RPMI8226 (cell line): ENCODE measurements around the gene ALPP.
"Not testable (repeated sequence)": the region's sequence is repeated elsewhere in the genome, so short reads cannot be mapped to it uniquely, and the experiment has no call there.

Experiments used
- DNase-seq: peaks from one replicate; pipeline ENCODE4 v3.0.0-alpha.2; 2015

The ALPP gene

DNA sequence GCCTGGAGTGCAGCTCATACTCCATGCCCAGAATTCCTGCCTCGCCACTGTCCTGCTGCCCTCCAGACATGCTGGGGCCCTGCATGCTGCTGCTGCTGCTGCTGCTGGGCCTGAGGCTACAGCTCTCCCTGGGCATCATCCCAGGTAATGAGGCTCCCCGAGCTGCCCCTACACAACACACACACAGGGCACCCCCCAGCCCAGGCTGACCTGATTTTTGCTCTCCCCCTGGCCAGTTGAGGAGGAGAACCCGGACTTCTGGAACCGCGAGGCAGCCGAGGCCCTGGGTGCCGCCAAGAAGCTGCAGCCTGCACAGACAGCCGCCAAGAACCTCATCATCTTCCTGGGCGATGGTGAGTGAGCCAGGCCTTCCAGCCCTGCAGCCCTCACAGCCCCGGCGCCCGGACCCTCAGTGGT, at the start of gene ALPP:
Gene ALPP, plus strand, starts transcription at position 17 of the 417 bp plus-strand sequence. Its CDS starts 52 bp downstream, at position 69.
- DNase-seq: not testable (repeated sequence)

DNA sequence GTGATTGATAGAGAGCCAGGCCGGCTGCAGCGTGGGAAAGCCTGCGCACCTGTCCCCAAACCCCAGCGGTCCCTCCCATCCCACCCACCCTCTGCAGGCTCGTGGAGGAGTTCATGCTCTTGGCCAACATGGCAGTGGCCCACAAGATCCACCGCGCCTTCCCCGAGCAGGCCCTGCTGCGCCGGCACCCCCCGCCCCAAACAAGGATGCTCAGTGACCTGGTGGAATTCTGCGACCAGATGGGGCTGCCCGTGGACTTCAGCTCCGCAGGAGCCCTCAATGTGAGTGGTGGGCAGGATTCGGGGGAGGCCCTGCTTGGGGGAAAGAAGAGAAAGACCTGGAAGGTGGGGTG, 48.9 kb upstream of the ALPP start:
- DNase-seq: no peak

DNA sequence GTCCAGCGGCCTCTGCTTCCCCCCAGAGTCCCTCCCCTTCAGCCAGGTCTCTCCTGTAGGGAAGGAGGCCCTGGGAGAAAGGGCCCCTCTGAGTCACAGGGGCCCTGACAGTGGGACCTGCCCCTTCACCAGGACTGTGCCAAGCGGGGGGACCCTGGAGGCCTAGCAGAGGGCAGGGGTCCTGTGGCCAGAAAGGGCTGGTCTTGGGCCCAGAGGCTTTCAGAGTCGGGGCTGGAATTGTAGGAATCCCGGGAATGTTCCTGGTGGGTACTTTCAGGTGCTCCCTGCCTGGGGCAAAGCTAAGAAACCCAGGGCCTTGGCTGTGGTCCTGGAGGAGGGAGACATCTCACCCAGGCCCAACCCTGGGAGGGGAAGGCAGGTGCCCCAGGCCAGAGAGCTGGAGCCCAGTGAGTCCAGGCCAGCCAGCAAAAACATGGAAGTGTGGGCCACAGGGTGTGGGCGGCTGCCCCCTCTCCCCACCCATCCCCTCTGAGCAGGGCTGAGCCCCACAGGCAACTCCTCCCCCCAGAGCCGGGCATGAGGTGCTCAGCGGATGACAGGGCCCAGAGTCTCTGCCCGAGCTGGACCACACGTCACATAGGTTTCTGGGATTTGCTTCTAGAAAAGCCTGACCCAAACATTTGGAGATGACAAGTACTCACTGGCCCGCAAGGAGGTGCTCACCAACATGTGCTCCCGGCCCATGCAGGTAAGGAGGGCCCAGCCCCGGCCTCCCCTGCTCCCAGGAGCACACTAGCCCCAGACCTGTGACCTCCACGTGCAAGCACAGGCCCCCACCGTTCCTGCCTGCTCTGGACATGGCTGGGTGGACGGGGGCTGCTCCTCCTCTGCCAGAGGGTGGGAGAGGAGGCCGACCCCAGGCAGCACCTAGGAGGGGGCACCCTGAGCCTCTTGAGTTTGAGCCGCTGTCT, 48.2 kb upstream of the ALPP start:
- no peak for DNase-seq

DNA sequence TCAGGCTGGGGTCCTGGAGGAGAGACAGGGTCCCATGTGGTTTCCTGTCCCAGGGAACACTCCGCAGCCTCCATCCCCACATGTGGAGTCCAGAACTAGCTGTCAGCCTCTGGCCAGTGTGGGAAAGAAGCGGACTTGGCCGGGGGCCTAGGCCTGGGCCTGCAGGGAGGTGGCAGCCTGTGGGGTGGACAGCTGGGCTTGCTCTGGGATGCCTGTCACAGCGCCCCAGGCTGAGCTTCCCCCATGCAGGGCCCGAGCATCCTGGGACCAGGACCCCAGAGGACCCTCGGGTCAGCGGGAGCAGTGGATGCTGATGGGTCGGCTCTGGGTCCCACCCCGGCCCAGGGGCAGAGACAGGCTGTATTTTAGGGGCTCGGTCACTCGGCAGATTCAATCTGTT, 47.5 kb upstream of the ALPP start:
- not testable (repeated sequence) for DNase-seq

DNA sequence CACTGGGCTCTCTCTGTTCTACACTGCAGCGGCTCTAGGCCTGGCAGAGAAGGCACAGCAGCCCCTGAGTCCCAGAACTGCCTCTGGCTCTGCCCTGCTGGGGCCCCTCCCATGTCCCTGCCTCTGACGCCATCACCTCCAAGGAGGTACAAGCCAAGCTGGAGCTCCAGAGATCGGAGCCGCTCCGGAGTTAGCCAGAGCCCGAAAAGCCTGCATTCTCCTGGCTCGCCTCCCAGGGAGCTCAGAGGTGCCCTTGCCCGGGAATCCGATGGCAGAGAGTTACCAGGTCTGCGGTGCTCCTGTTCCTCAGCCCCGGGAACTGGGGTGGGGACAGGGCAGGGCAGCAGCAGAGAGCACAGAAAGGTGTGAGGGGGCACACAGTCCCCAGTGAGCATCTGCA, 46.9 kb upstream of the ALPP start:
- not testable (repeated sequence) for DNase-seq

DNA sequence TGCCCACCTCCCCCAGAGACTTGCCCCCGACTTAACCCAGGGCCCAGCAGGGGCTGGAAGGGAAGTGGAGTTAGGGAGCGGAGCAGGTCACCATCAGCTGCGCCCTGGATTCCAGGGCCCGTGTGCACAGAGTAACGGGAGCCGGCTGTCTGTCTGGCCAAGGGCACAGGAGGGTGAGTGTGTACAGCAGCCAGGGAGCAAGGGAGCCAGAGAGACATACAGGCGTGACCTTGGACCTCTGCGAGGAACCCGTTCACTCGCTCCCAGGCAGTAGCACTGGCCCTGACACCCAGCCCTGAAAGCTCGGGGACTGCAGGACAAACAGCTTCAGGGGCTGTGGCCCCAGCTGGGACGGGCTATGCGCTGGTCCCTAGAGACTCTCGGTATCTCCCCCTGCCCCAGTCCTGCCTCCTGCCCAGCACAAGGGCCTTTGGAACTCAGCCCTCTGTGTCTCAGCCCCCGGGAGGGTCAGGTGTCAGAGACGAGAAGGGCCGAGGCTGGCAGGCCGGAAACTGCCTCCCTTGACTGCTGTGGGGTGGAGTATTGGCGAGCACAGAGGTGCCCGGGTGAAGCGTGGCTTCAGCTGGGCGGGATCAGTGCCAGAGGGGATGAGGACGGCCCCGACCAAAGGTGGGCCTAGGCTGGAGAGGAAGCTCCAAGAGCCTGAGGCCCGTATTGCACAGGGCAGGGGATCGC, 46.2 kb upstream of the ALPP start:
- DNase-seq: not testable (repeated sequence)

DNA sequence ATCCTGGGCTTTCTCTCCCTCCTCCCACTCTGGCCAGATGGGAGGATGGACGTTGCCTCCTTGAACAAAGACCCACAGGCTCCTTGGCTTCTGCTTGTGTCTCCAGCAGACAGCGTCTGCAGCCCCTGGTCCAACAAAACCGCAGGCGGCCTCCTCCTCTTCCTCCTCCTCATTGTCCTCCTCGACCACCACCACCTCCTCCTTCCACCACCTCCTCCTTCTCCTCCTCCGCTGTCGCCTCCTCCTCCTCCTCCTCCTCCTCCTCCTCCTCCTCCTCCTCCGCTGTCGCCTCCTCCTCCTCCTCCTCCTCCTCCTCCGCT, 45.7 kb upstream of the ALPP start:
- DNase-seq: no peak

DNA sequence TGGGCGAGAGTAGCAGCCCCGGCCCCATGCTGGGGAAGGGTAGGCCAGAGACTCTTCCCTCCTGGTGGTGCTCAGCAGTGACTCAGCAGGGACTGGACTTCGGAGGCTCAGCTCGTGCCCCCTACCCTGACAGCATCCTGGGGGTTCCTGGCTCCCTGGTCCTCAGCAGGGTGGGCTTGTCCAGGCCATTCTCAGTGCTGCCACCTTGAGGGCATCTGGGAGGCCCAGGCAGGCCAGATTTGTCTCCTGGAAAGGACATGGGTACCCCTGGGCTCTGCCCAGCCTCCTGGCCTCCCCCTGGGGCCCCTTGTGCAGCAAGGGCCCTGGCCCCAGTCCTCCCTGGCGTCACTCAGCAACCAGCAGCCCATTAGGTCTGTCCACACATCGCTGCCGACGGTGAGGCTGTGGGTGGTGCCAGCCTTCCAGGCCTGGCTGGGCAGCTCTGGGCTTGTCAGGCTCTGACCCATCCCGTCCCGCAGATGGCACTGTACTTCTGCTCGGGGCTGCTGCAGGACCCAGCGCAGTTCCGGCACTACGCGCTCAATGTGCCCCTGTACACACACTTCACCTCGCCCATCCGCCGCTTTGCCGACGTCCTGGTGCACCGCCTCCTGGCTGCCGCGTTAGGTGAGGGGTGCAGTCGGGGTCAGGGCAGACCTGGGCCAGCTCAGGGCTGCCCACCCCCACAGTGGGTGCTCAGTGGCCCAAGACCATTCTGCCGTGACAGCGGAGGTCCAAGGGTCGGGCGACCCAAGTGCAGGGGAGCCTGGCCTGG, 45.0 kb upstream of the ALPP start:
- no peak for DNase-seq

DNA sequence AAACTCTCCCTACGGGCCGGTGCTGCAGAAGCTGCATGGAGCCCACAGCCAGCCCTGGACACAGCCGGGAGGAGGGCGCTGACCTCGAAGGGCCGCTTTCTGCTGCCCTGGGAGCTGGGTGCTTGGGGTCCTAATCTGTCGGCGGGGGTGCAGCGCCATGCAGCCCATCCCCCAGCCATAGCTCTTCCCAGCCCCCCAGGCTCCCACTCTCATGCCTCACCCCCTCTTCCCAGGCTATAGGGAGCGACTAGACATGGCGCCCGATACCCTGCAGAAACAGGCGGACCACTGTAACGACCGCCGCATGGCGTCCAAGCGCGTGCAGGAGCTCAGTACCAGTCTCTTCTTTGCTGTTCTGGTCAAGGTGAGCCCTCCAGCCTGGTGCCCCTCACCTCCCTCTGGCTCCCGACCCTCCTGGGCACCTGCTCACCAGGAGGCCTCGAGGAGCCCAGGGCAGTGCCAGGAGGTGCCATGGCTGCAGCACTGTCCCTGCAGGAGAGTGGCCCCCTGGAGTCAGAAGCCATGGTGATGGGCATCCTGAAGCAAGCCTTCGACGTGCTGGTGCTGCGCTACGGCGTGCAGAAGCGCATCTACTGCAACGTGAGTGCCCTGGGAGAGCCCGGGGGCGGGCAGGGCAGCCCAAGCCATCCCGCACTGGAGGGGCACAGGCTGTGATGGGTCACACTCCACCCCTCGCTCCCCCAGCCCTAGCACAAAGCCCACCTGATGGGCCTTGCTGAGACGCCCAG, 44.2 kb upstream of the ALPP start:
- DNase-seq: not testable (repeated sequence)

DNA sequence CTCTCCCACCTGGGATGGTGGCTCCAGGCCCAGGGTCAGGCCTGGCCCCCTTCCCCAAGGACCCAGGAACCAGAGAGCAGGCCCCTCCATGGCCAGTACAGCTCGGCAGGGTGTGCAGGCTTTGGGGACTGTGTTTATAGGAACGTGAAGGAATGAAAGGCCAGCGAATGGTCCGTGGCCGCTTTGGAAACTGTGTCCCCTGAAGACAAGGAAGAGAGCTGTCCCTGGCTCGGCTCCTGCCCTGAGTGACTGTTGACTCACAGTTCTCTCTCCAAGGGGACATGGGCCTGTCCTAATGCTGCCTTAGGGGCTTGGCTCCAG, 43.7 kb upstream of the ALPP start:
- DNase-seq: not testable (repeated sequence)

DNA sequence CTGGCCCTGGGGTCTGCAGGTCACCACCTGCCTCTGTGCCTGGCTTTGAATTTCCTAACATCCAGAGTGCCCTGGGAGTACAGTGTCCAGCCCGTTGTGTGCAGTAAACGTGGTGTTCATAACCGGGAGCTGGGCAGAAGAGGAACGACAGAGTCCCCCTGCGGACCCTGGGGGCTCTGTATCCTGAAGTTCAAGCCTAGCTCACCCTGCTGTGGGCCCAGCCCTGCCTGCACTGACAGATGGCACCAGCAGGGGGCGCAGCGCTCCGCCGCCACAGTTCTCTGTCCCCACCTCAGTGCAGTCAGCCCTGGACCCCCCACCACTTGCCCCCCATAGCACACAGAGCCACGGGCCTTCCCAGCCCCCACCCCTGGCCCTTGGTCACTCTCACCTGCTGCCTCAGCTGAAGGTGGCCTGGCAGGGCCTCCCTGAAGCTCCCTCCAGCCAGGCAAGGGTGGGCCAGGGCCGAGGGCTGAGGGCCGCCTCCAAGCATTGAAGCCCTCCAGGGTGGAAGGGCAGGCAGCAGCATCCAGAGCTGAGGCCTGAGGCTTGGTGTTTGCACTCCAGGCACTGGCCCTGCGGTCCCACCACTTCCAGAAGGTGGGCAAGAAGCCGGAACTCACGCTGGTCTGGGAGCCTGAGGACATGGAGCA, 43.2 kb upstream of the ALPP start:
- not testable (repeated sequence) for DNase-seq

DNA sequence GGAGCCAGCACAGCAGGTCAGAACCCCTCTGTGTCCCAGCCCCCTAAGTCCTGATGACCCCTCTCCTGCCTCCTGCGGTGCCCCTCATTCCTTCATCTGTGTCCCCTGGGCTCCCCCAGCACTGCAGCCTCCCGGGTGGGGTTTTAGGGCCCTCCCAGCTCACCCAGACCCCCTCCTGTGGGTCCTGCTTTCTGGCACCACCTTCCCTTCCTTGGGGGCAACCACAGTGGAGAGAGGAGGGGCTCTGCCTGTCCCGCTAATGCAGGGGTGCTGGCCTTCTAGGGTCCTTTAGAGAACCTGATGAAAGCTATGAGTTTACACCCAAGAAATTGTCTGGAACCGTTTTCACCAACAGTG, 42.7 kb upstream of the ALPP start:
- DNase-seq: no peak

DNA sequence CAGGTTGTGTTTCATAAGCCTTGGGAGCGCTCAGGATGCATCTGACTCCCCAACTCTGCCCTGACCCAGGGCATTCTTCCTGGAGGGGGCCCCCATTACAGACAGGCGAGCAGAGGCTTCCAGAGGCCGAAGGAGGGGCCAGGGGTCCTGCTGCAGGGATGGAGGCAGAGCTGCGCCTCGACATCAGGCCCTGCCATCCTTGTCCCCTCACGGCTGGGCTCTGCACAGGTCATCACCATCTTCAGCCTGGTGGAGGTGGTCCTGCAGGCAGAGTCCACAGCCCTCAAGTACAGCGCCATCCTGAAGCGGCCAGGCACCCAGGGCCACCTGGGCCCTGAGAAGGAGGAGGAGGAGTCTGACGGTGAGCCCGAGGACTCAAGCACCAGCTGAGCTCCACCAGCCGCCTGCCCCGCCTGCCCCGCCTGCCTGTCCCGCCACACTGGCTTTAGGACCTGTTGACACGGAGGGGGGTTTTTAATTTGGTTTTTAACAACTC, 42.3 kb upstream of the ALPP start:
- no peak for DNase-seq

DNA sequence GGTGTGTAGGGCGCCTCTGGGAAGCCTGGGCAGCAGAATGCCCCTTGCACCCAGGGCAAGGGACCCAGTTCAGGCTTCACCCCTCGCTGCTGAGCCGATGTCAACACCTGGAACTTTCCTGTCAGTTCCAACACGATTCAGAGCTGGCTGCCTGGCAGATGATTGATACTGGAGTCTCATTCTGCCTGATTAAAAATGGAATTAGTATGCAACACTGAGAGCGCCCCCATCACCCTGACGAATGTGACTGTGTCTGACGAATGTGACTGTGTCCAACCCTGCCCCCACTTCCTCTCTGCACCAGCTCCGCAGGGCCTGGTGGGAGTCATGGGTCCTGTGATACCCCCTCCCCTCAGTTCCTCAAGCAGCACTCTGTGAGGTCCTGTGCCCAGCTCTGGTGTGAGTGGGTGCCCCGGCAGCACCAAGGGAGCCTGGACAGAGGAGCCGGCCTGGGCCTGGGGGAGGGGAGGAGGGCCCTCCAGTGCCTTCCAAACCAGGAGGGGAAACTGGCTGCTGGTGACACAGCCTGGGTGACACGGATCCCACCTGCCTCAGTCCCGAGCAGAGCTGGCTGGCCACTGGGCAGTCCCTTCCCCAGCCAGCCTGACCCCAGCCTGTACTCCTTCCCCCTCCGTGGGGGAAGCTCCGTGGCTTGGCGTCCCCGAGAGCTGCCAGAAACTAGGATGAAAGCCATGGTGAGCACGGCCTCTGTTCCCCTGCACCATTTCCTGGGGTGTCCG, 41.4 kb upstream of the ALPP start:
- DNase-seq: no peak

DNA sequence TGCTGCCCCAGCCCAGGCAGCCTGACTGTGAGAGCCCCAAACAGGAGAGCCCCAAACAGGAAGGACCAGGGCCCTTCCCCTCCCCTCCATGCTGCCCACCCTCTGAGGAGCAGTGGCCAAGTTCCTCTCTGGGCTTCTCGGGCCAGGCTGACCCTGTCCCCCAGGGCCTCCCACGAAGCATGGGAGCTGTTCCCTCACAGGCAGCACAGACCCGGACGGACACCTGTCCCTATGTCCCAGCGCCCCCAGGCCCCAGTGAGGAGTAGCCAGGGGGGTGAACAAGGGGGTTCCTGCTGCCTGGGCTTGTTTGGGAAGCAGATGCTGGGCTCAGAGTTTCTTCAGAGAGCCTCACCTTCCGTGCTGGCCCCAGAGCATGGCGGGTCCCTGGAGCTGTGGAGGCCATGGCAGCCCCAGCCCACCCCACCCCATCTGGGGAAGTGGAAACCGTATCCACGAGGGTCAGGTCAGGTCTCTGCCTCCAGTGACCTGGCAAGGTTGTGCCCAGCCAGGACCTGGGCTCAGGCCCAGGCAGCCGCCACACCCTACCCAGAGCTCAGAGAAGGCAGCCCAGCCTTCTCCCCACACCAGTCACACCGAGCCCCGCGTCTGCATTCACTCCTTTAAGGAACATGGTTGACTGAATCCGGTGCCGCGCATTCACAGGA, 40.3 kb upstream of the ALPP start:
- not testable (repeated sequence) for DNase-seq

DNA sequence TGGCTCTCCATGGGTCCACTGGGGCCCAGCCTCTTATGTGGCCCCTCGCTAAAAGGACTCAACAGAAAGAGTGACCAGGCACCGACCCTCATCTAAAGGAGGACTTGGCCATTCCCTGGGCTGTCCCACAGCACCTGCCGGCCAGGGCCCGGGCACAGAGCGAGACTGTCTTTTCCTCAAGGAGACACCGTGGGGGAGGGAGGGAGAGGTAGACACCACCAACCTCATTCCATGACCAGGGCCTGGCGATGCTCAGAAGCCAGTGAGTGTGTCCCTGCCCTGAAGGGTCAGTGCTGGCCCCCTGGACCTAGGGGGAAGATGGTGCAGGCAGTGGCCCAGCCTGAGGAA, 39.8 kb upstream of the ALPP start:
- DNase-seq: no peak

DNA sequence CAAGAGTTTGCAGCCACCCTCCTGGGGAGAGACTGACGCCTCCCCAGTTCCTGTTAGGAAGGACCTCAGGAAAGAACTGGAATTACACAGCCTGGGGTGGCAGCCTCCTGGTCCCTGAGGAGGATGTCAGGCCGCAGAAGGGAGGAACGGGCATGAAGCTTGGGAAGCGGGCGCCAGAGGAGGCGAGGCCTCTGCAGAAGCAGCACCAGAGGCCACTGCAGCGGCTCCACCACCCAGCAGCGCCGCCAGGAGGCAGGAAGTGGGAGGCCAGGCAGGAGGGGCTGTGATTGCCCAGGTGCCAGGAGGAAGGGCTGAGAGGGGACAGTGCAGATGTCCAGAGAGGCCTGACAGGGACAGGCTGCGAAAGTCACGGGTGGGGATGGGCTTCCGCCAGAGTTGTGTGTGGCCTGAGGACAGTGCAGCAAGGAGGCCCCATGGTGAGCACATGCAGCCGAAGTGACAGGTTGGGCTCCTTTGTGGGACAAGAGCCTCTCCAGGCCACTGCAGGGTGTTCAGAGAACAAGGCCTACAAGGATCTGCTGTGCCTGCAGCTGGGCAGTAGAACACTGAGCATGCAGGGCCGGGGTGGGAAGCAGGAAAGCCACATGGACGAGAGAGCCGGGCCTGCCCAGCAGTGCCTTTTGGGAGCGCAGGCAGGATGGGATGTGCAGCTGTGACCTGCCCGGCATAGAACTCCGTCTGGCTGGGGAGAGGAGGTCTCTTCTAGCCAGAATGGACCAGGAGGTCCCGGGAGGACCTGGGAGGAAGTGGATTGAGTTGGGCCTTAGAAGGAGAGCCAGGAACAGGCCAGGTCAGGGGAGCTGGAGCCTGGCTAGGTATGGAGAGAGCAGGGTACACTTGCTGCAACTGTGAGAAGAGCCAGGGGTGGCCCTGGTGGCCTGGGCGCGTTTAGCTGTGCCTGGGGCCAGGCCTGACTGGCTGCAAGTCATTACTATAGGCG, 39.1 kb upstream of the ALPP start:
- DNase-seq: no peak

DNA sequence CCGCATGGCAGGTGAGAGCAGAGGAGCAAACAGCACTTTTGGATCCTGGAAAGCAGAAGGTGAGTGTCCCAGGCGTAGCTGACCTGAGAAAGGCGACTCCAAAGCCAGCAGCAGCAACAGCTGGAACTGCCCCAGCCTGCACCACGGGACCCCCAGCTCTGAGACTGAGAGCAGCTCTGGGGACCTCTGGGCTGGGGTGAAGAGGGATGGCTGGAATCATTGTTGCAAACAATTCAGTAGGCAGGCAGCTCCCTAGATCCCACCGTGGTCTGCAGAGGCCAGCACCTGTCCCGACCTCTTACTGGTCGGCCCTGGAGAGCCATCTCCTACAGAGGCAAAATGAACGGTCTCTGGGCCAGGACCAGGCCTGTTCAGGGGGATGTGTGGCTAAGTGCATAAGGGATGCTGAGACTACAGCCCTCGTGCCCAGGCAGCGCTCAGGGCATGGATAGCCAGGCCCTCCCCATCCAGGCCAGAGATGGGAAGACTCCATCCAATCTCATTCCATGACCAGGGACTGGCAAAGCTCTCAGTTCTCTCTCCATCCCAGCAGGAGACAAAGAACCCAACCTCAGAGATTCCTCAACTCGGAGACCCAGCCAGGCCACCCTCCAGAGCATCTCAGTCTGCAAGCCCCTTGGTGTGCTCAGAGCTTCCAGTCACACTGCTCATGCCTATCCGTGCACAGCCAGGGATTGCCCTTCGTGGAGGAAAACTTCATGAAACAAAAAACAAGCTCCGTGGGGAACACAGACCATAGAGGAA, 38.2 kb upstream of the ALPP start:
- DNase-seq: no peak
